HG02938 (cell line): ENCODE data around the gene HAPLN1.
A peak's percentile ranks its signal among the peaks of the same experiment; 100 is the strongest.

ENCODE experiments used
- ATAC-seq: cut with Tn5 transposase; IDR thresholded peaks from one replicate; pipeline ENCODE4 v1.9.1; 2021; ENCODE audit warnings: mild to moderate bottlenecking, moderate library complexity; ENCODE audit not compliant: unreplicated experiment

Gene HAPLN1

DNA sequence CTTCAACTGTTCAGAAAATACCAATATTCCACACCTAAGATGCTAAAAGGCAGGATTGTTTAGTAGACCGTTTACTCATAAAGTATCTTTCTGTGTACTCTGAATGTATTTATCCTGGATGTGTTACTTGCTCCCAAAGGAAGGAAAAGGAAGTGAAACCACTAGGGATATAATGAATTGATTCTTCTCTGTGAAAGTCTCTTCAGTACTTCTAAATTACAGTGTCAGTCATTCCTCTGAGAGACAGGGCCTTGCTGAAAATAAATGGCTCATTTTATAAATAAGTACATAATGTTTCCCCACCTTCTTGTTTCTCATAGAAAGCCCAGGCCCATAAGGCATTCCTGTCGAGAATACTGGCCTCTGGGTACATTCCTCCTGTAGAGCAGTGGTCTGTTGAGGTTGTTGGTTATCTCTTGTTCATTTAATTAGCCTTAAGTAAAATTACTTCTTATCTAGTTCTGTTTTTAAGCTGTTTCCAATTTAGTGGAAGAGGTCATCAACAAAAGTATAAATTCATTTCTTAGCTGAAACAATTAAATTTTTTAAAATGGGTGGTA, 1.6 kb downstream of the HAPLN1 start:
- no peak for ATAC-seq

DNA sequence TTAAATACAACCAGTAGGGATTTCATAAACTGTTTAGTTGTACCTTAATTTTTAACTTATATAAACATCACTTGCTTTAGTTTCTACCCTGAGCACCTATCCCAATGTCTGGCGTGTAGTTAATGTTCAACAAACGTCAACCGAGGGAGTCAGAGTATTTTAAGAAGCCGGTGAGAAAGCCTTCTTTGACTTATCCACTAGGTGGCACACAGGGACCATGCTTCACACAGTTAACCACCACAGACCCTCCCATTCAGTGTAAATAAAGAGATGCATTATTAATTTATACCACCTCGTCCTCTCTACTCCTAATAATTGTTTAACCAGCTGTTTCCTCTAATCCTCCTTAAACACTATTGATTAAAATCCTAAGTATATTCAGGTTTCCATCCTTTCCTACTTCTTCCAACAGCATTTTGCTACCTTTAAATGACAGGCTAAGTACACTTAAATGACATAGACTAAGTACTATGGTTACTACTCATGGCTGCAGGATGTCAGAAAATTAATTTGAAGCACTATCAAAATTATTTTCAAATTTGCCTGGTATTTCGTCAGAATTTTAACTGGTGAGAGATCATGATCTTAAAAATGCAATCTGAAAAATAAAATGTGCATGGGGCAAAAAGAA, 2.3 kb downstream of the HAPLN1 start:
- peak; percentile 92 for ATAC-seq

DNA sequence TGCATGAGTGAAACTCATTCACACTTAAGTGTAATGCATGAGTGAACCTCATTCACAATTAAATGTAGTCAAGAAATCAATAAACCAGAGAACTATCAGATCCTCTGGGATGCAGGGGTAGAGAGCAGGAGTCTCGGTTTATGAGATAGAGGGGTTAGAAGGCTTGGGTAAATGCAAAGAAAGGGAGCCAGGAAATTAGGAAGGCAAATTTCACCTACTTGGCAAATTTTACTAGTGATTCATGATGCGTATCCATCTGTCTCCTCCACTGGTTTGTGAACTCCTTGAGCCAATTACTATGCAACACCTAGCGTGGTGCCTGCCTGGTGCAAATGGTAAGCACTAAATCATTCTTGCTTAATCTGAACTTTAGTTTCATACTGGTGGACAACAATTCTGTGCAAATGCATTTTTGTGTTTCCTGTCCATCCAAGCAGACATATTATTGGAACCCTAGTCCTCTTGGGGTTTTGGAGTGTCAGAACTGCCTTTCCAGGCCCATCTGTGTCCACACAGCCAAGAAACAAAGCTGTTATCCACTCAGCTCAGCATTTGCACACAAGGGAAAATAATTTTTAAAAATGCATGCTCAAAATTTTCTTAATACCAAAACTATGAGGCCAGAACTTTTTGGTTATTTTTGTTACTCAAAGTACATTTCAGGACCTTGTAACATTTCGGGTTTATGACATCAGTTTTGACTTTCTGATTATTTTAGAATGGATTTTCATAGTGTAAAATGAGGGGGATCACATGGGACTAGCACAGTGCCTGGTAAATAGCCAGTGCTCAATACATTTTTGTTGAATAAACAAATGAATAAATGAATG, 5.2 kb downstream of the HAPLN1 start:
- no peak for ATAC-seq

DNA sequence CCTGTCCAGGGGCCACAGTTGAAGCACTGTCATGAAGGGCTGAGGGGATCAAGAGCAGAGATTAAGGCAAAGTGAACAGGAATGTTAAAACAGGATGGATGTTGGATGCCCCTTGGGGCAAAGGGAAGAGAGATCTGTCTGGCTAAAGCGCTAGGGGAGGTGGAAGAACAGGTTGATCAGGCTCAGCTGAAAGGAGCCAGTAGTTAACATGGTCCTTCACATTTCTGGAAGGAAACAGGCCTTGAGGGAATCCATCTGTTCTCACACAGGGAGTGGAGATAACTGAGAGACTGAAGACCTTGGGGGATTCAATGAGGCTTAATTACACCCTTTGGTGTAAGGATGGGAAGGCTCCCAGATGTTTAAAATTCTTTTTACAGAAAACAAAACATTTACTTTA, 5.8 kb downstream of the HAPLN1 start:
- no peak for ATAC-seq

DNA sequence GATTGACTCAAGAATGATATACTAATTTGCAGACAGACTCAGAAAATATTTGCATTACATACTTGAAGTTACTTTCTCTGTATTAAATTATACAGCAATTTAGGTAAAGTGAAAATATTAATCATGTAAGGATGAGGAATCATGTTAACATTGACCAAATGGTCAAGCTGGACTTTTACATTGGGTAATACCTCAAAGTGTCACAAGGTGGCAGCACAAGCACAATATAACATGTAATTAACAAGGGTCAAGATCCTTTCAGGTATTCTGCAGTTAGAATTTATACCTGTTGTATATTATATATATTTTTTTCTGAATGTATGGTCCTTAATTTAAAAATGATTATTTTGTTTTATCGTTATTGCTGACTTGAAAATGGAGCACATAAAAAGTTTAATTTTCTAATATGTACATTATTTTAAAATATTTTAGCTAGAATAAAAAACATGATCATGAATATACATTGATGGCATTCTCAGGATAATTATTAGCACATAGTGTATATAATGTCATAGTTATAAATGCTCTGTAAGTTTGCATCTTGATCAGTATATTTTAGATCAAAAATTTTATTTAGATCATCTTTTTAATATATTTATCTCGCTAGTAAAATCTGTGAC, 8.6 kb downstream of the HAPLN1 start:
- ATAC-seq = peak; percentile 82

DNA sequence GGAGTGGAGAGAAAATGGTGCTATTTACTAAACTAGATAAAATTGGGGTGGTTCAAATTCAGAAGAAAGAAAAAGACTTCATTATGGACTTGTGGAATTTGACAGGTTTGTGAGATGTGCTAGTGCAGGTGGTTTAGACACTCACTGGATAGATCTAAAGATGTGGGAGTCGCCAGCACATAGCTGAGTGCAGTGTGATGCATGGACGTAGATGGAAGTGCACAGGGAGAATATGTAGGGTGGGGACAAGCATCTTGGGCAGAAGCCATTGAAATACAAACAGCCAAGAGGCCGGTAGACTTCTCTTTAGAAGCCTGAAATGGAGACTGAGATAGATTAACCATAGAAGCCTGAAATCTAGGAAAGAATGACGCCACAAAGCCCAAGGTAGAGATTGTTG, 10.7 kb downstream of the HAPLN1 start:
- ATAC-seq = no peak

DNA sequence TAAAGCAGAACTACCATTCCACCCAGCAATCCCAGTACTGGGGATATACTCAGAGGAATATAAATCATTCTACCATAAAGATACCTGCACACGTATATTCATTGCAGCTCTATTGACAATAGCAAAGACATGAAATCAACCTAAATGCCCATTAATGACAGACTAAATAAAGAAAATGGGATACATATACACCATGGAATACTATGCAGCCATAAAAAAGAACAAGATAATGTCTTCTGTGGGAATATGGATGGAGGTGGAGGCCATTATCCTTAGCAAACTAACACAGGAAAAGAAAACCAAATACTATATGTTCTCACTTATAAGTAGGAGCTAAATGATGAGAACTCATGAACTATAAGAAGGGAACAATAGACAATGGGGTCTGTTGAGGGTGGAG, 12.5 kb downstream of the HAPLN1 start:
- ATAC-seq = no peak

DNA sequence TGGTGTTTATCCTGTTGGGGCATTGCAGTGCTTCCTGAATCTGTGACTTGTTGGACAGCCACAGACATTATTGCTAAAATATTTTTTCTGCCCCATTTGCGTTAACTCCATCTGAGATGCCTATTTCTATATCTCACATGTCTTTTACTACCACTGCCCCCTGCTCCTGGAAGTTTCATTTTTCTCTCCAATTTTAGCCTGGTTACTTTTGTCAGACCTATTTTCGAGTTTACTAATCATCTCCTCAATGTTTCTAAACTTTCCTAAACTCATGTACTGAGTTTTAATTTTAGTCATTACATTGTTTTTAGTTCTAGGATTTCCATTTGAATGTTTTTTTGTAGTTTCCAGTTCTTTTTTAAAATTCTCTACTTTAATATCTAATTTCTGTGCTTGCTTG, 17.6 kb downstream of the HAPLN1 start:
- no peak for ATAC-seq

GRCh38 chr5:83701886-83702285, 18.8 kb downstream of the HAPLN1 start:
- no peak for ATAC-seq

DNA sequence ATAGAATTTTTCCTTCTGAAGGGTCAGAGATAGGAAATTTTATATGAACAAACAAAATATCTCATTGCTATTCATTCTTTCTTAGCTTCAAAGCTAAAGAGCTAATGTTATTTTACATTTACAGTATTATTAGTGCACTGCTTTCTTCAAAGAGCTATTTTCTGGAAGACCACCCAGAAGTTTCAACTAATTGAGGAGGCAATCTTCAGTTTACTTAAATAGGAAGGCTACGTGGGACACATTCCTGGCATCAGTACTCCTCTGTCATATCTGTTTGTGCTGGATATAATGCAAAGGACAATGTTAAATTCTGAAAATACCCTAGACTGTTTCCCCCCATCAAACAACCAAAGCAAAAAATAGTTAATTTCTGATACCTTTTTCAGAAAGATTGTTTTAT, 30.8 kb downstream of the HAPLN1 start:
- ATAC-seq = no peak

DNA sequence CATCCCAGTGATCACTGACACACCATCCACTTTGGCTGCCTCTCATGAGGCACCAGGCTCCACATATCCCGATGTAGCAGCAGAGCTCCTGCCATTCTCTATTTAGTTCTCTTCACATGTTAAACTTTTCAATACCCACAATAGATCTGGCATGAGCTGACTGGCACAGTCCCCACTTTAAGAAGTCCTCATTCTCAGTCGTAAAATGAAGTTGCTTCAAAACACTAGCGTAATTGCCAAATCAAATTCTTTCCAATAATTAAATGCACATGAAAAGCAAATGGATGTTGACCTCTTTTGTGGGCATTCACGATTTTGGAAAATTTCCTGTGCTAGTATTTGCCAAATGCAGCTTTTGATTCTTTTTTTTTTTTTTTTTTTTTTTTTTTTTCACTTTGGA, 32.4 kb downstream of the HAPLN1 start:
- ATAC-seq = no peak

DNA sequence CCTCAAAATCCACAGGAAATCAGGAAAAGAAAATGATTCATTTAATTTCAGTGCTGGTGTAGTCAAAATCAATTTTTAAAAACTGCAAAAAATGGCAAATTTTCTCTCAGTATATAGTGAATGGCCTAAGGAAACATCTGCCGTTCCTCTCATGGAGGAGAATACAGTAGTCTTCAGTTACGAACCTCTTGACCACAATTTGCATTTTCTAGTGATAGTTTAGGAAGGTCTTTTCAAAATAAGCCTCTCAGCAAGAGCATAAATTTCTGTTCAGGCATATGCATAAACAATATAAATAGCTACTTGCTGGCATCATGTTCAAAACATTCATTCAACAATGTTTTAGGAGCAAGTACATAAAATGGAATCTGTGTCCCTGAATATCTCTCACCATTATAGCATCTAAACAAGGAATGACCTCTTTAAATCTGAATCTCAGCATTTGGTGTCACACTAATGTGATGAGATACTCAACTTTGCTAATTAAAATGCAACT, 33.5 kb downstream of the HAPLN1 start:
- no peak for ATAC-seq

DNA sequence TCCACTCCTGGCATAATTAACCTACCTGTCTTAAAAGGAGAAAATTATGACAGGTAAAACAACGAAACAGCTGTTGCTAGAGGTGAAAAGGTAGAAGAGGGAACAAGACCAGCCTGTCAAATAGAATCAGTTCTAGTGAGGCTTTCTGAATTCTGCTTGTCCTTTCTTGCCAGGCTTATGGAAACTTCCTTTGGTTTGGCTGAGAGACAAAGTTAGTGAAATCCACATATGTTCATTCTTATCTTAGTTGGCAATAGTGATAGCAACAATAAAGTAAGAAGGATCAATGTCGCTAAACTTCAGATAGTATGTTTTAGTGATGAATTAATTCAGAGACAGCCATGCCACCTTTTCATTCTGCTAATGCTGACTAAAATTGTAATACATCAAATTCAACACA, 34.4 kb downstream of the HAPLN1 start:
- ATAC-seq = no peak

- no peak for ATAC-seq
Measured at GRCh38 chr5:83683836-83684235, 36.8 kb downstream of the HAPLN1 start.

DNA sequence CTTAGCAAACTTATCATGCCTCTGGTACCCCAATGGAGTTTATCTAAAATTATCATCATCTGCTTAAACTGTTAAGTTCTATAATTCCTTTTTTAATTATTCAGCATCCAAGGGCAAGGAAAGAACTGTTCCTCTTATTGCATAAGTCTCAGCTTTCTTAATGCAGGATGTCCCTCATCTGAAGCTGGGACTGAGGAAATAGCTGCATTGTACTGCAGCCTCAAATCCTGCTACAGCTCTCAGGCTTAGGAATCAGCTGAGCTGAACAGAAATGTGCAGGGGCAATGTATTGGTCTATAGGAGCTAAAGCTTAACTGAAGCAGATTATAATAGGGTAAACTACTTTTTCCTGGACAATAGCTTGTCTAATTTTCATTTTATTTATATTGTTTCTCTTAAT, 48.0 kb downstream of the HAPLN1 start:
- ATAC-seq = no peak

GRCh38 chr5:83672158-83672557, 48.5 kb downstream of the HAPLN1 start:
- ATAC-seq = no peak

GRCh38 chr5:83665631-83666030, 55.0 kb downstream of the HAPLN1 start:
- ATAC-seq = no peak

- no peak for ATAC-seq
Measured at GRCh38 chr5:83662558-83662957, 58.1 kb downstream of the HAPLN1 start.

GRCh38 chr5:83657807-83658525, 62.7 kb downstream of the HAPLN1 start:
- ATAC-seq = no peak

DNA sequence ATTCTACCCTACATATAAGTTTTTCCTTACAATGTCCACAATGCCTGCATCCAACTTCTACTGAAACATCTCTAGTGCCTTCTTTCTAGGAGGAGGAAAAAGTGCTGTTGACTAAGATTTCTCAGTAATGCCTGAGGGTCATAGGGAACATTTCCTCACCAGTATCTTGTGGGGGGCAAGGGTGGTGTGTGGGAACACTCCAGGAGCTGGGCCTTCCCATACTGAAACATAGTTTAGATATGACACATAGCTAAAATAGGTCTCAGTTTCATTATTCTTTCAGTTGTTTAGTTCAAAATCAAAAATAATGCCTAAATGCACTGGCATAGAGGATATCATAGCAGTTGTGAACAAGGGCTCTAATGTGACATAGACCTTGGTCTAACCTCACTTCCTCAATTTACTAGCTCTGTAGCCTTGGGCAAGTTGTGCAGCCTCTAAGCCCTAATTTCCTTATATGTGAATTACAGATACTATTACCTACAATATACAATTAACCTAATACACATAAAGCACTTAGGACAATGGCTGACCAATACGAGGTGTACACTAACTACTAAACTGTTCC, 66.1 kb downstream of the HAPLN1 start:
- peak; percentile 60 for ATAC-seq

DNA sequence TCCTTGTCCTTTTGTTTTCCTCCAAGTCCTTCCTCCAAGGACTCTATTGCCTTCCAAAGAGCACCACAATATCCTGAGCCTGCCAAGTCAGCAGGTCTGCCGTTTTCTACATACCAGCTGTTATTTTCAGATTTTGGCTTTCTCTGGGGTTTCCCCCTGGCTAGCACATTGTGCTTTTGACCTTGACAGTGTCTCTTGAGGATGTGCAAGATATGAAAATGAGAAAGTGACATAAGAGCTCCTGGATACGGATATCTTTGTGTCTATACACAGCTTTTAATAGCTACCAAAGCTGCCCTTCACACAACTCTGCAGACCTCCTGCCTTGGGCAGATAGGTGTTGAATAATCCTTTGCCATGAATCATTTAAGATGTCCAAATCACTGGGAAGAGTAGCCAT, 67.0 kb downstream of the HAPLN1 start:
- ATAC-seq = peak; percentile 81
